IMR-90 (cell line): ENCODE measurements around the gene LSM8. TPM values are rescaled to one million over a fixed set of nuclear protein-coding genes. Genes with fewer than 3 reads are reported as not detected.

ENCODE experiments used
- ATAC-seq: fragments of 200-7000 bp; cut with Tn5 transposase; 2 replicates; pipeline ENCODE4 v1.9.1; 2020; ENCODE audit warnings: low read depth, mild to moderate bottlenecking, moderate library complexity
- BruUV-seq: library from RNA; stranded (reverse); fragments of 400-500 nt; replicated peaks from 2 replicates; lab custom pipeline; 2021; lab: Mats Ljungman, UMichigan
- CTCF ChIA-PET: fragments of 300-600 bp; formaldehyde crosslinking; extraction: SDS; loops from one replicate; lab custom pipeline; 2021; ENCODE audit warnings: antibody characterized with exemption; lab: Yijun Ruan, JAX
- POLR2A ChIA-PET: fragments of 300-600 bp; sonication (Branson Sonifier 250); formaldehyde crosslinking; loops from one replicate; lab custom pipeline; 2022; ENCODE audit warnings: antibody characterized with exemption; ENCODE audit not compliant: unreplicated experiment; lab: Charles Lee
- DNase-seq: peaks from one replicate; pipeline ENCODE4 v3.0.0; 2013
- H2AFZ ChIP-seq: replicated peaks from 2 replicates; pipeline ENCODE3; 2013; ENCODE audit warnings: low read length, mild to moderate bottlenecking; ENCODE audit not compliant: poor library complexity
- H2AK5ac ChIP-seq: 2 replicates; pipeline ENCODE4 v1.6.1; 2013; ENCODE audit warnings: low read depth, low read length, inconsistent platforms
- H2AK9ac ChIP-seq: replicated peaks from 2 replicates; pipeline ENCODE3; 2013; ENCODE audit warnings: mild to moderate bottlenecking, low read depth, low read length, moderate library complexity; ENCODE audit not compliant: poor library complexity
- H2BK120ac ChIP-seq: 2 replicates; pipeline ENCODE4 v1.6.1; 2013; ENCODE audit warnings: low read depth, low read length, inconsistent platforms
- H2BK15ac ChIP-seq: 3 replicates; pipeline ENCODE4 v1.6.1; 2013; ENCODE audit warnings: low read depth, low read length, inconsistent platforms
- H2BK20ac ChIP-seq: 2 replicates; pipeline ENCODE4 v1.6.1; 2013; ENCODE audit warnings: low read depth, mild to moderate bottlenecking, inconsistent platforms, low read length, moderate library complexity
- H2BK5ac ChIP-seq: 2 replicates; pipeline ENCODE4 v1.6.1; 2013; ENCODE audit warnings: mild to moderate bottlenecking, low read depth, low read length, inconsistent platforms; ENCODE audit not compliant: poor library complexity, severe bottlenecking
- H3K14ac ChIP-seq: replicated peaks from 2 replicates; pipeline ENCODE4 v1.6.1; 2013; ENCODE audit warnings: low read depth, low read length, inconsistent platforms
- H3K18ac ChIP-seq: 2 replicates; pipeline ENCODE4 v1.6.1; 2013; ENCODE audit warnings: low read depth, low read length, control low read depth
- H3K23ac ChIP-seq: 2 replicates; pipeline ENCODE4 v1.6.1; 2013; ENCODE audit warnings: low read depth, low read length, inconsistent platforms
- H3K27ac ChIP-seq: 2 replicates; pipeline ENCODE4 v1.5.1; 2013; ENCODE audit warnings: mild to moderate bottlenecking, control low read depth, low read length; ENCODE audit not compliant: insufficient read depth
- H3K27me3 ChIP-seq: 2 replicates; pipeline ENCODE4 v1.6.1; 2013; ENCODE audit warnings: low read length; ENCODE audit not compliant: control insufficient read depth, insufficient read depth
- H3K36me3 ChIP-seq: 2 replicates; pipeline ENCODE4 v1.6.1; 2013; ENCODE audit warnings: low read length, mixed read lengths; ENCODE audit not compliant: control insufficient read depth, insufficient read depth
- H3K4ac ChIP-seq: 2 replicates; pipeline ENCODE4 v1.6.1; 2013; ENCODE audit warnings: low read depth, low read length, inconsistent platforms
- H3K4me1 ChIP-seq: 2 replicates; pipeline ENCODE4 v1.6.1; 2013; ENCODE audit warnings: low read length, mixed read lengths; ENCODE audit not compliant: control insufficient read depth, insufficient read depth
- H3K4me2 ChIP-seq: 2 replicates; pipeline ENCODE4 v1.6.1; 2013; ENCODE audit warnings: low read depth, mild to moderate bottlenecking, control low read depth, low read length, moderate library complexity
- H3K4me3 ChIP-seq: 2 replicates; pipeline ENCODE4 v1.5.1; 2013; ENCODE audit warnings: low read depth, mild to moderate bottlenecking, control low read depth, low read length, moderate library complexity; ENCODE audit not compliant: insufficient read depth
- H3K56ac ChIP-seq: 2 replicates; pipeline ENCODE4 v1.6.1; 2013; ENCODE audit warnings: low read length, inconsistent platforms; ENCODE audit not compliant: insufficient read depth; ENCODE audit errors: extremely low read depth
- H3K79me1 ChIP-seq, 2 experiments: 2 replicates each; pipeline ENCODE4 v1.6.1; 2013; ENCODE audit warnings: low read length in 2 of 2, inconsistent platforms in 1 of 2, low read depth in 1 of 2
- H3K9ac ChIP-seq: 2 replicates; pipeline ENCODE4 v1.6.1; 2013; ENCODE audit warnings: low read depth, low read length, control low read depth
- H3K9me1 ChIP-seq: 2 replicates; pipeline ENCODE4 v1.6.1; 2013; ENCODE audit warnings: low read length, inconsistent platforms; ENCODE audit not compliant: insufficient read depth
- H3K9me3 ChIP-seq: 2 replicates; pipeline ENCODE4 v1.6.1; 2013; ENCODE audit warnings: low read length; ENCODE audit not compliant: control insufficient read depth, insufficient read depth
- H4K20me1 ChIP-seq: 2 replicates; pipeline ENCODE4 v1.6.1; 2013; ENCODE audit warnings: low read length, inconsistent platforms; ENCODE audit not compliant: insufficient read depth
- H4K5ac ChIP-seq: 2 replicates; pipeline ENCODE4 v1.6.1; 2013; ENCODE audit warnings: mild to moderate bottlenecking, low read depth, low read length, control low read depth
- H4K8ac ChIP-seq, 2 experiments: 2 replicates each; pipeline ENCODE4 v1.6.1; 2013; ENCODE audit warnings: low read depth in 2 of 2, low read length in 2 of 2, control low read depth in 1 of 2, inconsistent platforms in 1 of 2
- H4K91ac ChIP-seq: 2 replicates; pipeline ENCODE4 v1.6.1; 2013; ENCODE audit warnings: low read depth, low read length, inconsistent platforms; ENCODE audit not compliant: insufficient read depth
- CEBPB ChIP-seq: IDR thresholded peaks from 2 replicates; pipeline ENCODE4 v1.6.1; 2012; ENCODE audit warnings: low read depth, low read length, improper control_type of control experiment
- CHD1 ChIP-seq: IDR thresholded peaks from 2 replicates; pipeline ENCODE4 v1.6.1; 2012; ENCODE audit warnings: low read depth, low read length, improper control_type of control experiment
- FOS ChIP-seq: fragments of 150-350 bp; IDR thresholded peaks from 2 replicates; pipeline ENCODE4 v1.6.1; 2016; ENCODE audit warnings: low read depth, low read length
- MAFK ChIP-seq: IDR thresholded peaks from 2 replicates; pipeline ENCODE4 v1.6.1; 2012; ENCODE audit warnings: low read depth, low read length, improper control_type of control experiment
- MXI1 ChIP-seq: IDR thresholded peaks from 2 replicates; pipeline ENCODE4 v1.6.1; 2012; ENCODE audit warnings: low read depth, mild to moderate bottlenecking, low read length, moderate library complexity, borderline replicate concordance
- NFE2L2 ChIP-seq: fragments of 150-350 bp; IDR thresholded peaks from 2 replicates; pipeline ENCODE4 v1.6.1; 2016; ENCODE audit warnings: low read depth, mild to moderate bottlenecking, low read length
- WGBS, 2 experiments: methylation state at CpG; one replicate each; pipeline versions ENCODE4 v1.1.5 to v1.1.7; 2013; ENCODE audit warnings: missing lambda C conversion rate in 2 of 2; ENCODE audit not compliant: insufficient read length in 1 of 2; ENCODE audit errors: extremely low coverage in 2 of 2; 5-methylcytosine and 5-hydroxymethylcytosine counted together
- dilution Hi-C: fragments of 300-500 bp; cut with HindIII; formaldehyde crosslinking; loops from one replicate; pipeline ENCODE4 v1.14.3; 2018; ENCODE audit warnings: low sequenced_read_pairs; ENCODE audit not compliant: unreplicated experiment
- in situ Hi-C: fragments of 300-500 bp; cut with MboI; formaldehyde crosslinking; loops from 3 replicates; pipeline ENCODE4 v1.14.3; 2019; ENCODE audit warnings: low sequenced_read_pairs, inconsistent platforms, mixed read lengths
- intact Hi-C: fragments of 100-400 bp; cut with micrococcal nuclease; formaldehyde crosslinking; loops from 2 replicates; pipeline ENCODE4 v1.10.0; 2022
- polyA plus RNA-seq, 3 experiments: library from polyadenylated mRNA; depleted of rRNA; stranded (reverse); fragments of >200 nt; gene quantifications; 2 replicates each; pipeline ENCODE4 v1.2.3, GENCODE V29; 2012; ENCODE audit warnings: low replicate concordance in 1 of 3
- total RNA-seq: library from RNA; depleted of rRNA; stranded (reverse); fragments of >200 nt; gene quantifications from 2 replicates; pipeline ENCODE4 v1.2.3, GENCODE V29; 2012

The LSM8 gene
- total and polyA plus RNA-seq, 2 of the 4 experiments (the other 2 are of a cell fraction), result 9.7 to 30.2 TPM

DNA sequence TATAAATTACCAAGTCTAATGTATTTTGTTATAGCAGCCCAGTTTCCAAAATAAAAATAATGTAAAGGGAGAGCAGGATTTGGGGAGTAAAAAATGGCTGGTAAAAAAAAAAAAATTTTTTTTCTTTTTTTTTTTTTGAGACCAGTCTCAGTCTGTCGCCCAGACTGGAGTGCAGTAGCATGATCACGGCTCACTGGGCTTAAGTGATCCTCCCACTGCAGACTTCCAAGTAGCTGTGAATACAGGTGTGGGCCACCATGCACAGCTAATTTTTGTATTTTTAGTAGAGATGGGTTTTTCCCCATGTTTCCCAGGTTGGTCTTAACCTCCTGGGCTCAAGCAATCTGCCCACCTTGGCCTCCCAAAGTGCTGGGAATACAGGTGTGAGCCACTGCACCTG lies 4.8 kb upstream of the LSM8 start:
- Histone ChIP-seq H2AFZ (no peak overlapping the region), H3K4me1 (no peaks in the 10 kb centered on the region), H2AK9ac (no peak overlapping the region), H4K91ac (no peak overlapping the region), H3K9ac (no peak overlapping the region), H3K79me1 (peaks cover 13 to 21% of the 10 kb centered on the region in 2 experiments; a peak in 3 of 4 replicates), H2BK15ac (no peak overlapping the region), H3K4ac (no peak overlapping the region), H3K9me3 (no peaks in the 10 kb centered on the region), H3K9me1 (no peaks in the 10 kb centered on the region), H3K4me2 (no peak overlapping the region), H4K20me1 (no peaks in the 10 kb centered on the region), H3K36me3 (no peaks in the 10 kb centered on the region), H3K27ac (no peak overlapping the region), H3K18ac (no peak overlapping the region), H3K27me3 (no peaks in the 10 kb centered on the region), H3K23ac (no peak overlapping the region), H3K56ac (no peak overlapping the region), H2BK20ac (no peak overlapping the region), H3K4me3 (no peak overlapping the region), H2BK5ac (no peak overlapping the region), H2BK120ac (no peak overlapping the region), H3K14ac (no peak overlapping the region), H4K8ac (no peak overlapping the region), H2AK5ac (no peak overlapping the region), H4K5ac (no peak overlapping the region)
- intact Hi-C loops (no loop called here), dilution Hi-C loops (no loop called here), in situ Hi-C loops (no loop called here)
- TF ChIP-seq NFE2L2 (no peak), MXI1 (no peak), FOS (no peak), CHD1 (no peak), MAFK (no peak), CEBPB (no peak)
- no CpG with 5 or more reads among the region's 2 CpGs for WGBS, 2 experiments
- BruUV-seq, result no TSS peak
- ChIA-PET CTCF (no interaction called here), POLR2A (no interaction called here)
- DNase-seq, result no peak
- no peak for ATAC-seq
